Stimulated activated naive CD8-positive, alpha-beta T cell treated with anti-CD3 and anti-CD28 coated beads, Interleukin-15, amount 100 ng/mL, for 72 hours (primary cell): Measurements from ENCODE around the gene PRKN.

Experiments used
- ATAC-seq: fragments of 150-1000 bp; cut with Tn5 transposase; 2 replicates; pipeline ENCODE4 v1.10.0; 2021; ENCODE audit warnings: mild to moderate bottlenecking, moderate library complexity
- DNase-seq, 2 donors: peaks; one replicate each; pipeline ENCODE4 v3.0.0; 2021 to 2022
- H3K27ac Mint-ChIP-seq, 2 donors: one replicate each; pipeline ENCODE4 v1.8.0; 2022; ENCODE audit warnings: mild to moderate bottlenecking in 2 of 2, mixed read lengths in 2 of 2, moderate library complexity in 2 of 2
- H3K27me3 Mint-ChIP-seq: one replicate; pipeline ENCODE4 v1.8.0; 2022; ENCODE audit warnings: mixed read lengths
- H3K4me1 Mint-ChIP-seq: one replicate; pipeline ENCODE4 v1.8.0; 2022; ENCODE audit warnings: mild to moderate bottlenecking, mixed read lengths
- H3K4me3 Mint-ChIP-seq, 2 donors: one replicate each; pipeline ENCODE4 v1.8.0; 2022; ENCODE audit warnings: mild to moderate bottlenecking in 2 of 2, mixed read lengths in 2 of 2, moderate library complexity in 1 of 2
- H3K9me3 Mint-ChIP-seq, 2 donors: one replicate each; pipeline ENCODE4 v1.8.0; 2022; ENCODE audit warnings: mixed read lengths in 2 of 2

PRKN gene

GRCh38 chr6:162671580-162672165 lies 55.9 kb downstream of the PRKN start:
- H3K9me3 Mint-ChIP-seq: peaks cover 8 to 14% of the 10 kb centered on the region in 2 donors
- no peak overlapping the region for H3K4me3 Mint-ChIP-seq
- no peak for ATAC-seq
- H3K4me1 Mint-ChIP-seq: no peaks in the 10 kb centered on the region
- H3K27ac Mint-ChIP-seq: no peak overlapping the region
- H3K27me3 Mint-ChIP-seq: no peaks in the 10 kb centered on the region
- DNase-seq: no peak

- Mint-ChIP-seq H3K27me3 (no peaks in the 10 kb centered on the region), H3K9me3 (peaks cover 8 to 14% of the 10 kb centered on the region in 2 donors), H3K27ac (no peak overlapping the region), H3K4me1 (no peaks in the 10 kb centered on the region), H3K4me3 (no peak overlapping the region)
- no peak for DNase-seq
- ATAC-seq: no peak
Measured at GRCh38 chr6:162670345-162670744, 57.2 kb downstream of the PRKN start.

- Mint-ChIP-seq H3K9me3 (peaks cover 0 to 18% of the 10 kb centered on the region in 2 donors), H3K27me3 (no peaks in the 10 kb centered on the region), H3K4me1 (no peaks in the 10 kb centered on the region), H3K27ac (no peak overlapping the region), H3K4me3 (no peak overlapping the region)
- ATAC-seq: no peak
- no peak for DNase-seq
Measured at GRCh38 chr6:162666246-162666645, 61.3 kb downstream of the PRKN start.

- Mint-ChIP-seq H3K4me3 (no peak overlapping the region), H3K27me3 (no peaks in the 10 kb centered on the region), H3K4me1 (no peaks in the 10 kb centered on the region), H3K9me3 (peaks cover 6 to 8% of the 10 kb centered on the region in 2 donors), H3K27ac (no peak overlapping the region)
- no peak for DNase-seq
- no peak for ATAC-seq
Measured at GRCh38 chr6:162653808-162654207, 73.8 kb downstream of the PRKN start.

- no peaks in the 10 kb centered on the region for H3K4me1 Mint-ChIP-seq
- peaks cover 2 to 3% of the 10 kb centered on the region in 2 donors for H3K9me3 Mint-ChIP-seq
- H3K27me3 Mint-ChIP-seq: no peaks in the 10 kb centered on the region
- no peak for ATAC-seq
- no peak for DNase-seq
- H3K27ac Mint-ChIP-seq: no peak overlapping the region
- no peak overlapping the region for H3K4me3 Mint-ChIP-seq
Measured at GRCh38 chr6:162651505-162651904, 76.1 kb downstream of the PRKN start.

- no peaks in the 10 kb centered on the region for H3K27me3 Mint-ChIP-seq
- H3K4me3 Mint-ChIP-seq: no peak overlapping the region
- no peaks in the 10 kb centered on the region for H3K9me3 Mint-ChIP-seq
Measured at GRCh38 chr6:162649271-162649670, 78.3 kb downstream of the PRKN start.

GRCh38 chr6:162644153-162644552 lies 83.4 kb downstream of the PRKN start:
- DNase-seq (no peak), ATAC-seq (no peak)
- no peaks in the 10 kb centered on the region for H3K9me3 Mint-ChIP-seq
- H3K27me3 Mint-ChIP-seq: no peaks in the 10 kb centered on the region
- no peaks in the 10 kb centered on the region for H3K4me1 Mint-ChIP-seq
- H3K4me3 Mint-ChIP-seq: no peak overlapping the region
- no peak overlapping the region for H3K27ac Mint-ChIP-seq

More at GRCh38 chr6:162649271-162649670, 78.3 kb downstream of the PRKN start:
- no peaks in the 10 kb centered on the region for H3K4me1 Mint-ChIP-seq
- no peak overlapping the region for H3K27ac Mint-ChIP-seq
- DNase-seq: no peak
- no peak for ATAC-seq

GRCh38 chr6:162640756-162641155 lies 86.8 kb downstream of the PRKN start:
- peaks cover 0 to 6% of the 10 kb centered on the region in 2 donors for H3K9me3 Mint-ChIP-seq
- no peaks in the 10 kb centered on the region for H3K4me1 Mint-ChIP-seq
- H3K27ac Mint-ChIP-seq: no peak overlapping the region
- ATAC-seq: no peak
- H3K4me3 Mint-ChIP-seq: no peak overlapping the region
- no peaks in the 10 kb centered on the region for H3K27me3 Mint-ChIP-seq
- no peak for DNase-seq

- H3K4me1 Mint-ChIP-seq: no peaks in the 10 kb centered on the region
- peaks cover 0 to 6% of the 10 kb centered on the region in 2 donors for H3K9me3 Mint-ChIP-seq
- no peak overlapping the region for H3K27ac Mint-ChIP-seq
- DNase-seq (no peak), ATAC-seq (no peak)
- no peak overlapping the region for H3K4me3 Mint-ChIP-seq
- no peaks in the 10 kb centered on the region for H3K27me3 Mint-ChIP-seq
Measured at GRCh38 chr6:162639951-162640350, 87.6 kb downstream of the PRKN start.

- no peak overlapping the region for H3K27ac Mint-ChIP-seq
- no peaks in the 10 kb centered on the region for H3K27me3 Mint-ChIP-seq
- no peak for ATAC-seq
- peaks cover 0 to 6% of the 10 kb centered on the region in 2 donors for H3K9me3 Mint-ChIP-seq
- no peaks in the 10 kb centered on the region for H3K4me1 Mint-ChIP-seq
- H3K4me3 Mint-ChIP-seq: no peak overlapping the region
- no peak for DNase-seq
Measured at GRCh38 chr6:162638931-162639574, 88.5 kb downstream of the PRKN start.

- Mint-ChIP-seq H3K4me3 (no peak overlapping the region), H3K27me3 (no peaks in the 10 kb centered on the region), H3K9me3 (peaks cover 5 to 6% of the 10 kb centered on the region in 2 donors), H3K4me1 (no peaks in the 10 kb centered on the region), H3K27ac (no peak overlapping the region)
- DNase-seq: no peak
- no peak for ATAC-seq
Measured at GRCh38 chr6:162637317-162637716, 90.2 kb downstream of the PRKN start.

- no peak for ATAC-seq
- peaks cover 6 to 10% of the 10 kb centered on the region in 2 donors for H3K9me3 Mint-ChIP-seq
- no peaks in the 10 kb centered on the region for H3K27me3 Mint-ChIP-seq
- H3K4me1 Mint-ChIP-seq: no peaks in the 10 kb centered on the region
- H3K27ac Mint-ChIP-seq: no peak overlapping the region
- no peak overlapping the region for H3K4me3 Mint-ChIP-seq
- DNase-seq: no peak
Measured at GRCh38 chr6:162636167-162636566, 91.4 kb downstream of the PRKN start.

- ATAC-seq (no peak), DNase-seq (no peak)
- H3K4me3 Mint-ChIP-seq: no peak overlapping the region
- H3K27ac Mint-ChIP-seq: no peak overlapping the region
- peaks cover 13 to 19% of the 10 kb centered on the region in 2 donors for H3K9me3 Mint-ChIP-seq
- H3K27me3 Mint-ChIP-seq: no peaks in the 10 kb centered on the region
- no peaks in the 10 kb centered on the region for H3K4me1 Mint-ChIP-seq
Measured at GRCh38 chr6:162631546-162631945, 96.0 kb downstream of the PRKN start.

- Mint-ChIP-seq H3K27me3 (no peaks in the 10 kb centered on the region), H3K4me1 (no peaks in the 10 kb centered on the region), H3K4me3 (no peak overlapping the region), H3K27ac (no peak overlapping the region), H3K9me3 (peaks cover 9 to 19% of the 10 kb centered on the region in 2 donors)
- ATAC-seq (no peak), DNase-seq (no peak)
Measured at GRCh38 chr6:162630069-162630468, 97.5 kb downstream of the PRKN start.

- Mint-ChIP-seq H3K4me3 (no peak overlapping the region), H3K4me1 (no peaks in the 10 kb centered on the region), H3K27me3 (no peaks in the 10 kb centered on the region), H3K27ac (no peak overlapping the region), H3K9me3 (peaks cover 9 to 15% of the 10 kb centered on the region in 2 donors)
- no peak for DNase-seq
- ATAC-seq: no peak
Measured at GRCh38 chr6:162627825-162628224, 99.7 kb downstream of the PRKN start.

- DNase-seq (no peak), ATAC-seq (no peak)
- no peaks in the 10 kb centered on the region for H3K27me3 Mint-ChIP-seq
- no peaks in the 10 kb centered on the region for H3K4me1 Mint-ChIP-seq
- peaks cover 9 to 14% of the 10 kb centered on the region in 2 donors for H3K9me3 Mint-ChIP-seq
- no peak overlapping the region for H3K4me3 Mint-ChIP-seq
- H3K27ac Mint-ChIP-seq: no peak overlapping the region
Measured at GRCh38 chr6:162627362-162627761, 100.2 kb downstream of the PRKN start.

- Mint-ChIP-seq H3K27ac (no peak overlapping the region), H3K27me3 (no peaks in the 10 kb centered on the region), H3K9me3 (peaks cover 9 to 10% of the 10 kb centered on the region in 2 donors), H3K4me1 (no peaks in the 10 kb centered on the region), H3K4me3 (no peak overlapping the region)
- DNase-seq (no peak), ATAC-seq (no peak)
Measured at GRCh38 chr6:162626869-162627268, 100.7 kb downstream of the PRKN start.
